NB4 (cell line): ENCODE data around the gene C22orf39.

Experiments
- POLR2A ChIP-seq: IDR thresholded peaks from 2 replicates; pipeline ENCODE4 v1.6.1; 2011; ENCODE audit warnings: mild to moderate bottlenecking; ENCODE audit not compliant: insufficient read length; ENCODE audit errors: extremely low read depth
- TF ChIP-seq, protein P1 (sequence below): IDR thresholded peaks from one replicate; pipeline ENCODE4 v1.5.1; 2012; ENCODE audit warnings: low read depth, low read length
- TF ChIP-seq, protein P2 (sequence below): IDR thresholded peaks from 2 replicates; pipeline ENCODE4 v1.6.1; 2011; ENCODE audit warnings: low read depth, low read length

DNA sequence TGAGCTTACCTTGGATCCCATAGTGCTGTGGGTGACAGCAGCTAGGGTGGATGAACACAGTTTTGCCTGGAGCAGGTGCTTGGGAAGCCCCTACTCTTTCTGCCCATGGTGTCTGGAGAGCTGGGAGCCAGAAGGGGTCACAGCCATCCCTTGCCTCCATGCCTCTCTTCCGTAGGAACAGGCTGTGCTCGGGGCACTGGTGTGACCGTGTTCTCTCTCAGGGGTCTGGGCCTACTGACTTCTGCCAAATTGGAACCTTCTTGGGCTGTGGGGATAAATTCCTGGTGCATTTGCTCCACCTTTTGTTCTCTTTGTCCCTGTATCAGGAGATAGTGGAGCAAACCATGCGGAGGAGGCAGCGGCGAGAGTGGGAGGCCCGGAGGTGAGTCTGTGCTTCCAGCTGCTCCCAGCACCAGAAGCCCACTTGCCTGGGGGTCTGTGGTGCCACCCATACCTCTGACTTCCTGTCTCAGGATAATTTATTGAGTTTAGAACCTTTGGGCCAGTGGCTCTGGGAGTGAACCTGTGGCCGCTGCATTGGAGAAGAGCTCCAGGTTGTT lies 46.6 kb upstream of the C22orf39 start:
- TF ChIP-seq POLR2A = no peak
- TF ChIP-seq, protein P1, sequence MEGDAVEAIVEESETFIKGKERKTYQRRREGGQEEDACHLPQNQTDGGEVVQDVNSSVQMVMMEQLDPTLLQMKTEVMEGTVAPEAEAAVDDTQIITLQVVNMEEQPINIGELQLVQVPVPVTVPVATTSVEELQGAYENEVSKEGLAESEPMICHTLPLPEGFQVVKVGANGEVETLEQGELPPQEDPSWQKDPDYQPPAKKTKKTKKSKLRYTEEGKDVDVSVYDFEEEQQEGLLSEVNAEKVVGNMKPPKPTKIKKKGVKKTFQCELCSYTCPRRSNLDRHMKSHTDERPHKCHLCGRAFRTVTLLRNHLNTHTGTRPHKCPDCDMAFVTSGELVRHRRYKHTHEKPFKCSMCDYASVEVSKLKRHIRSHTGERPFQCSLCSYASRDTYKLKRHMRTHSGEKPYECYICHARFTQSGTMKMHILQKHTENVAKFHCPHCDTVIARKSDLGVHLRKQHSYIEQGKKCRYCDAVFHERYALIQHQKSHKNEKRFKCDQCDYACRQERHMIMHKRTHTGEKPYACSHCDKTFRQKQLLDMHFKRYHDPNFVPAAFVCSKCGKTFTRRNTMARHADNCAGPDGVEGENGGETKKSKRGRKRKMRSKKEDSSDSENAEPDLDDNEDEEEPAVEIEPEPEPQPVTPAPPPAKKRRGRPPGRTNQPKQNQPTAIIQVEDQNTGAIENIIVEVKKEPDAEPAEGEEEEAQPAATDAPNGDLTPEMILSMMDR = no peak
- TF ChIP-seq, protein P2, sequence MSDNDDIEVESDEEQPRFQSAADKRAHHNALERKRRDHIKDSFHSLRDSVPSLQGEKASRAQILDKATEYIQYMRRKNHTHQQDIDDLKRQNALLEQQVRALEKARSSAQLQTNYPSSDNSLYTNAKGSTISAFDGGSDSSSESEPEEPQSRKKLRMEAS = no peak
